HepG2 (cell line): ENCODE measurements around the gene LEPR. TPM values are rescaled to one million over a fixed set of nuclear protein-coding genes. Genes with fewer than 3 reads are reported as not detected.

ENCODE experiments used
- ATM ChIP-seq: fragments of 450-650 bp; IDR thresholded peaks from 2 replicates; pipeline ENCODE4 v1.7.1; 2017; ENCODE audit warnings: mild to moderate bottlenecking, borderline replicate concordance
- CCAR2 ChIP-seq: fragments of 200-400 bp; formaldehyde crosslinking; optimal IDR thresholded peaks from 2 replicates; pipeline ENCODE3; 2018; ENCODE audit warnings: low read depth, mild to moderate bottlenecking, low read length, moderate library complexity
- ELF1 ChIP-seq: sonication (generic); formaldehyde crosslinking; IDR thresholded peaks from 2 replicates; pipeline ENCODE4 v1.4.0; 2020; ENCODE audit warnings: missing genetic modification reagents
- HHEX ChIP-seq: IDR thresholded peaks from 2 replicates; pipeline ENCODE4 v1.6.1; 2016; ENCODE audit warnings: control low read depth
- KDM6A ChIP-seq: IDR thresholded peaks from 2 replicates; pipeline ENCODE4 v1.6.1; 2016; ENCODE audit warnings: low read depth
- NAIF1 ChIP-seq: sonication (generic); formaldehyde crosslinking; IDR thresholded peaks from 2 replicates; pipeline ENCODE4 v1.5.0; 2020; ENCODE audit warnings: mild to moderate bottlenecking, missing genetic modification reagents, borderline replicate concordance
- ONECUT2 ChIP-seq: sonication (generic); formaldehyde crosslinking; IDR thresholded peaks from 2 replicates; pipeline ENCODE4 v1.4.0; 2020; ENCODE audit warnings: missing genetic modification reagents
- PHF5A ChIP-seq: IDR thresholded peaks from one replicate; pipeline ENCODE4 v1.6.1; 2018; ENCODE audit warnings: low read depth, missing genetic modification reagents; ENCODE audit not compliant: unreplicated experiment
- ZMAT3 ChIP-seq: sonication (generic); formaldehyde crosslinking; conservative IDR thresholded peaks from 2 replicates; pipeline ENCODE4 v1.7.0; 2021; ENCODE audit warnings: missing genetic modification reagents
- ZNF12 ChIP-seq: sonication (generic); formaldehyde crosslinking; IDR thresholded peaks from 2 replicates; pipeline ENCODE4 v1.5.0; 2020; ENCODE audit warnings: missing genetic modification reagents
- ZNF138 ChIP-seq: sonication (generic); formaldehyde crosslinking; IDR thresholded peaks from 2 replicates; pipeline ENCODE4 v1.5.0; 2020; ENCODE audit warnings: mild to moderate bottlenecking, low read depth, missing genetic modification reagents
- ZNF274 ChIP-seq: sonication (generic); formaldehyde crosslinking; IDR thresholded peaks from 2 replicates; pipeline ENCODE4 v1.5.1; 2020; ENCODE audit warnings: mild to moderate bottlenecking, missing genetic modification reagents
- ZNF430 ChIP-seq: sonication (generic); formaldehyde crosslinking; IDR thresholded peaks from 2 replicates; pipeline ENCODE4 v1.9.0; 2021; ENCODE audit warnings: mild to moderate bottlenecking, missing genetic modification reagents
- polyA plus RNA-seq, 8 experiments: library from polyadenylated mRNA; depleted of rRNA in 3 of 8; stranded (reverse) in 7 of 8; unstranded in 1 of 8; fragments of >200 nt; fragmentation: Illumina TruSeq in 4 of 8; extraction: Trizol in 4 of 8; gene quantifications; 2 replicates each; pipeline versions ENCODE4 v1.2.1 to v1.2.3, GENCODE V29; 2011 to 2016; ENCODE audit warnings: low read depth in 4 of 8, missing spikeins in 1 of 8, mixed read lengths in 1 of 8; ENCODE audit not compliant: insufficient read depth in 1 of 8
- total RNA-seq, 5 experiments: library from RNA; depleted of rRNA; stranded (reverse); fragments of >200 nt; fragmentation: Illumina TruSeq; extraction: Trizol; gene quantifications; 2 replicates each; pipeline ENCODE4 v1.2.3, GENCODE V29; 2016; ENCODE audit warnings: low read depth in 1 of 5
- TF ChIP-seq, protein P1 (sequence below): sonication (generic); formaldehyde crosslinking; conservative IDR thresholded peaks from 2 replicates; pipeline ENCODE4 v1.4.0; 2020; ENCODE audit warnings: mild to moderate bottlenecking, missing genetic modification reagents, moderate library complexity
- TF ChIP-seq, protein P2 (sequence below): IDR thresholded peaks from 2 replicates; pipeline ENCODE4 v1.6.1; 2012; ENCODE audit warnings: low read depth, low read length, improper control_type of control experiment
- TF ChIP-seq, protein P3 (sequence below): sonication (generic); formaldehyde crosslinking; IDR thresholded peaks from 2 replicates; pipeline ENCODE4 v1.5.1; 2020; ENCODE audit warnings: missing genetic modification reagents, mild to moderate bottlenecking, borderline replicate concordance
- TF ChIP-seq, protein P4 (sequence below): sonication (generic); formaldehyde crosslinking; IDR thresholded peaks from 2 replicates; pipeline ENCODE4 v1.4.0; 2020; ENCODE audit warnings: missing genetic modification reagents, borderline replicate concordance
- TF ChIP-seq, protein P5 (sequence below): sonication (generic); formaldehyde crosslinking; IDR thresholded peaks from 2 replicates; pipeline ENCODE4 v1.4.0; 2020; ENCODE audit warnings: missing genetic modification reagents, mild to moderate bottlenecking, borderline replicate concordance
- TF ChIP-seq, protein P6 (sequence below): IDR thresholded peaks from 2 replicates; pipeline ENCODE4 v1.6.1; 2012; ENCODE audit warnings: inconsistent platforms

Gene LEPR
- total and polyA plus RNA-seq, 2 of the 13 experiments (the other 11 are each of a cell fraction or from before 2014, with no cell fraction given): 0.60 to 1.7 TPM

DNA sequence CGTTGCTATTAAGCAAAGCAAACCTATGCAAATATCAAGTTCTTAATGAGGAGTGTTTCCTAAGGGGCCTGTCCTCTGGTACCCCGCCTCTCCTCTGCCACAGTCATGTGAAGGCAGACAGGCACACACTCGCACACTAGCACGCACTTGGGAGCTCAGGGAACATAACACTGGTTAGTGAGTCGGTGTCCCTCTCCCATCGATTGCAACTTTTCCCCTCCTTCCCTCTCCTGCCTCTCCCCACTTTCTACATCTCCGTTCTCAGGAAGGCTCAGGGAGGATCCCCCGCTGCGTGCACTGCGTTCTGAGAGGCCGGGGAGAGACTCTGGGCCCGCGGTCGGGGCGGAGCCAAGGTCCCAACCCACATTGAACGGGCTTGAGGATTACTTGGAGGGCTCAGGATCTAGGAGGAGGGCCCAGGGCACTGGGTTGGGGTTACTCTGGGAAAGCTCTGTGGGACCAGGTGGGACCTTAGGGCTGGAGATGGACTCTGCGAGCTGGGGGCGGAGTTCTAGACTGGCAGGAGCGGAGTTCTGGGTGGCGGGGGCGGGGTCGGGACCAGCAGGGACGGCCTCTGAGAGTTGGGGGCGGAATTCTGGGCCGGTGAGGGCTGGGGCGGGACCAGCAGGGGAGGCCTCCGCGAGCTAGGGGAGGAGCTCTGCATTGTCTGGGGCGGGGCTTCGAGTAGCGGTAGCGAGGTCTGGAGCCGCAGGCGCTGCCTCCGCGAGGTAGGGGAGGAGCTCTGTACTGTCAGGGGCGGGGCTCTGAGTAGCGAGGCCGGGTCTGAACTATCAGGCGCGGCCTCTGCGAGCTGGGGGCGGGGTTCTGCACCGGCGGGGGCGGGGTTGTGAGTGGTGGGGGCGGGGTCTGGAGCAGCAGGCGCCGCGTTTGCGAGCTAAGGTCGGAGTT is 533 bp upstream of the LEPR start (continued):
- no peak for TF ChIP-seq ZNF12 (CRISPR knock-in tag)
- TF ChIP-seq, protein P1, sequence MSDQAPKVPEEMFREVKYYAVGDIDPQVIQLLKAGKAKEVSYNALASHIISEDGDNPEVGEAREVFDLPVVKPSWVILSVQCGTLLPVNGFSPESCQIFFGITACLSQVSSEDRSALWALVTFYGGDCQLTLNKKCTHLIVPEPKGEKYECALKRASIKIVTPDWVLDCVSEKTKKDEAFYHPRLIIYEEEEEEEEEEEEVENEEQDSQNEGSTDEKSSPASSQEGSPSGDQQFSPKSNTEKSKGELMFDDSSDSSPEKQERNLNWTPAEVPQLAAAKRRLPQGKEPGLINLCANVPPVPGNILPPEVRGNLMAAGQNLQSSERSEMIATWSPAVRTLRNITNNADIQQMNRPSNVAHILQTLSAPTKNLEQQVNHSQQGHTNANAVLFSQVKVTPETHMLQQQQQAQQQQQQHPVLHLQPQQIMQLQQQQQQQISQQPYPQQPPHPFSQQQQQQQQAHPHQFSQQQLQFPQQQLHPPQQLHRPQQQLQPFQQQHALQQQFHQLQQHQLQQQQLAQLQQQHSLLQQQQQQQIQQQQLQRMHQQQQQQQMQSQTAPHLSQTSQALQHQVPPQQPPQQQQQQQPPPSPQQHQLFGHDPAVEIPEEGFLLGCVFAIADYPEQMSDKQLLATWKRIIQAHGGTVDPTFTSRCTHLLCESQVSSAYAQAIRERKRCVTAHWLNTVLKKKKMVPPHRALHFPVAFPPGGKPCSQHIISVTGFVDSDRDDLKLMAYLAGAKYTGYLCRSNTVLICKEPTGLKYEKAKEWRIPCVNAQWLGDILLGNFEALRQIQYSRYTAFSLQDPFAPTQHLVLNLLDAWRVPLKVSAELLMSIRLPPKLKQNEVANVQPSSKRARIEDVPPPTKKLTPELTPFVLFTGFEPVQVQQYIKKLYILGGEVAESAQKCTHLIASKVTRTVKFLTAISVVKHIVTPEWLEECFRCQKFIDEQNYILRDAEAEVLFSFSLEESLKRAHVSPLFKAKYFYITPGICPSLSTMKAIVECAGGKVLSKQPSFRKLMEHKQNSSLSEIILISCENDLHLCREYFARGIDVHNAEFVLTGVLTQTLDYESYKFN (CRISPR knock-in tag): peak; percentile 58; the same call in 1 of the 2 replicates
- TF ChIP-seq, protein P2, sequence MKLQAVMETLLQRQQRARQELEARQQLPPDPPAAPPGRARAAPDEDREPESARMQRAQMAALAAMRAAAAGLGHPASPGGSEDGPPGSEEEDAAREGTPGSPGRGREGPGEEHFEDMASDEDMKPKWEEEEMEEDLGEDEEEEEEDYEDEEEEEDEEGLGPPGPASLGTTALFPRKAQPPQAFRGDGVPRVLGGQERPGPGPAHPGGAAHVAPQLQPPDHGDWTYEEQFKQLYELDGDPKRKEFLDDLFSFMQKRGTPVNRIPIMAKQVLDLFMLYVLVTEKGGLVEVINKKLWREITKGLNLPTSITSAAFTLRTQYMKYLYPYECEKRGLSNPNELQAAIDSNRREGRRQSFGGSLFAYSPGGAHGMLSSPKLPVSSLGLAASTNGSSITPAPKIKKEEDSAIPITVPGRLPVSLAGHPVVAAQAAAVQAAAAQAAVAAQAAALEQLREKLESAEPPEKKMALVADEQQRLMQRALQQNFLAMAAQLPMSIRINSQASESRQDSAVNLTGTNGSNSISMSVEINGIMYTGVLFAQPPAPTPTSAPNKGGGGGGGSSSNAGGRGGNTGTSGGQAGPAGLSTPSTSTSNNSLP: no peak
- TF ChIP-seq KDM6A (CRISPR knock-in tag): no peak
- TF ChIP-seq, protein P3, sequence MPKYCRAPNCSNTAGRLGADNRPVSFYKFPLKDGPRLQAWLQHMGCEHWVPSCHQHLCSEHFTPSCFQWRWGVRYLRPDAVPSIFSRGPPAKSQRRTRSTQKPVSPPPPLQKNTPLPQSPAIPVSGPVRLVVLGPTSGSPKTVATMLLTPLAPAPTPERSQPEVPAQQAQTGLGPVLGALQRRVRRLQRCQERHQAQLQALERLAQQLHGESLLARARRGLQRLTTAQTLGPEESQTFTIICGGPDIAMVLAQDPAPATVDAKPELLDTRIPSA (CRISPR knock-in tag): no peak
- no peak for TF ChIP-seq ONECUT2 (CRISPR knock-in tag)
- TF ChIP-seq ZNF430 (CRISPR knock-in tag): peak; percentile 52; the same call in 1 of the 2 replicates
- TF ChIP-seq ZNF138 (CRISPR knock-in tag): no peak
- TF ChIP-seq, protein P4, sequence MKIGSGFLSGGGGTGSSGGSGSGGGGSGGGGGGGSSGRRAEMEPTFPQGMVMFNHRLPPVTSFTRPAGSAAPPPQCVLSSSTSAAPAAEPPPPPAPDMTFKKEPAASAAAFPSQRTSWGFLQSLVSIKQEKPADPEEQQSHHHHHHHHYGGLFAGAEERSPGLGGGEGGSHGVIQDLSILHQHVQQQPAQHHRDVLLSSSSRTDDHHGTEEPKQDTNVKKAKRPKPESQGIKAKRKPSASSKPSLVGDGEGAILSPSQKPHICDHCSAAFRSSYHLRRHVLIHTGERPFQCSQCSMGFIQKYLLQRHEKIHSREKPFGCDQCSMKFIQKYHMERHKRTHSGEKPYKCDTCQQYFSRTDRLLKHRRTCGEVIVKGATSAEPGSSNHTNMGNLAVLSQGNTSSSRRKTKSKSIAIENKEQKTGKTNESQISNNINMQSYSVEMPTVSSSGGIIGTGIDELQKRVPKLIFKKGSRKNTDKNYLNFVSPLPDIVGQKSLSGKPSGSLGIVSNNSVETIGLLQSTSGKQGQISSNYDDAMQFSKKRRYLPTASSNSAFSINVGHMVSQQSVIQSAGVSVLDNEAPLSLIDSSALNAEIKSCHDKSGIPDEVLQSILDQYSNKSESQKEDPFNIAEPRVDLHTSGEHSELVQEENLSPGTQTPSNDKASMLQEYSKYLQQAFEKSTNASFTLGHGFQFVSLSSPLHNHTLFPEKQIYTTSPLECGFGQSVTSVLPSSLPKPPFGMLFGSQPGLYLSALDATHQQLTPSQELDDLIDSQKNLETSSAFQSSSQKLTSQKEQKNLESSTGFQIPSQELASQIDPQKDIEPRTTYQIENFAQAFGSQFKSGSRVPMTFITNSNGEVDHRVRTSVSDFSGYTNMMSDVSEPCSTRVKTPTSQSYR (CRISPR knock-in tag): no peak
- no peak for TF ChIP-seq ATM
- TF ChIP-seq, protein P5, sequence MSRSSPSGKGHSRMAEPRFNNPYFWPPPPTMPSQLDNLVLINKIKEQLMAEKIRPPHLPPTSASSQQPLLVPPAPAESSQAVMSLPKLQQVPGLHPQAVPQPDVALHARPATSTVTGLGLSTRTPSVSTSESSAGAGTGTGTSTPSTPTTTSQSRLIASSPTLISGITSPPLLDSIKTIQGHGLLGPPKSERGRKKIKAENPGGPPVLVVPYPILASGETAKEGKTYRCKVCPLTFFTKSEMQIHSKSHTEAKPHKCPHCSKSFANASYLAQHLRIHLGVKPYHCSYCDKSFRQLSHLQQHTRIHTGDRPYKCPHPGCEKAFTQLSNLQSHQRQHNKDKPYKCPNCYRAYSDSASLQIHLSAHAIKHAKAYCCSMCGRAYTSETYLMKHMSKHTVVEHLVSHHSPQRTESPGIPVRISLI: no peak
- TF ChIP-seq ZNF274 (CRISPR knock-in tag): peak; percentile 67; the same call in 1 of the 2 replicates
- TF ChIP-seq HHEX (CRISPR knock-in tag): no peak
- no peak for TF ChIP-seq PHF5A
- peak; percentile 28; the same call in 1 of the 2 replicates for TF ChIP-seq ELF1 (CRISPR knock-in tag)
- TF ChIP-seq CCAR2: no peak
- TF ChIP-seq ZMAT3 (CRISPR knock-in tag): no peak
- TF ChIP-seq NAIF1 (CRISPR knock-in tag): no peak
- TF ChIP-seq, protein P6, sequence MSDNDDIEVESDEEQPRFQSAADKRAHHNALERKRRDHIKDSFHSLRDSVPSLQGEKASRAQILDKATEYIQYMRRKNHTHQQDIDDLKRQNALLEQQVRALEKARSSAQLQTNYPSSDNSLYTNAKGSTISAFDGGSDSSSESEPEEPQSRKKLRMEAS: no peak
